Measurements from ENCODE around the gene S1PR1.
"Not testable (repeated sequence)": the region's sequence is repeated elsewhere in the genome, so short reads cannot be mapped to it uniquely, and the experiment has no call there.

S1PR1 gene

GRCh38 chr1:101218968-101219367 is 17.9 kb upstream of the S1PR1 start:
- DNase-seq; intact Hi-C loops (cut with DNase I): not testable (repeated sequence)

GRCh38 chr1:101219924-101220870 is 16.6 kb upstream of the S1PR1 start:
- peak in 15 of 42 donors; percentile 29 to 67 (median 51) for DNase-seq
- intact Hi-C loops (cut with DNase I), result no loop called here

- intact Hi-C loops (cut with DNase I), result no loop called here
Measured at GRCh38 chr1:101220906-101221305, 15.9 kb upstream of the S1PR1 start.

GRCh38 chr1:101221945-101222429 is 14.8 kb upstream of the S1PR1 start:
- DNase-seq, result no peak
- intact Hi-C loops (cut with DNase I), result no loop called here

More at GRCh38 chr1:101220906-101221305, 15.9 kb upstream of the S1PR1 start:
- no peak for DNase-seq

- DNase-seq, result no peak
- intact Hi-C loops (cut with DNase I), result no loop called here
Measured at GRCh38 chr1:101227837-101228236, 9.0 kb upstream of the S1PR1 start.

GRCh38 chr1:101228424-101229134 is 8.2 kb upstream of the S1PR1 start:
- intact Hi-C loops (cut with DNase I), result no loop called here

GRCh38 chr1:101232182-101232581 is 4.6 kb upstream of the S1PR1 start:
- intact Hi-C loops (cut with DNase I), result loop anchor here (10.0 kb wide), 1 partner anchor 97 kb away; no protein-coding TSS in a partner anchor
- DNase-seq, result not testable (repeated sequence)

More at GRCh38 chr1:101228424-101229134, 8.2 kb upstream of the S1PR1 start:
- DNase-seq, result no peak

GRCh38 chr1:101233495-101233894 is 3.3 kb upstream of the S1PR1 start:
- intact Hi-C loops (cut with DNase I), result loop anchor here (10.0 kb wide), 1 partner anchor 99 kb away; no protein-coding TSS in a partner anchor
- no peak for DNase-seq

GRCh38 chr1:101235216-101235695 is 1.6 kb upstream of the S1PR1 start:
- intact Hi-C loops (cut with DNase I), result loop anchor here (10.0 kb wide), 1 partner anchor 100 kb away; no protein-coding TSS in a partner anchor
- DNase-seq, result no peak

- DNase-seq, result peak in 28 of 42 donors; percentile 6 to 62 (median 29)
- intact Hi-C loops (cut with DNase I), result loop anchor here (10.0 kb wide), 1 partner anchor 101 kb away; no protein-coding TSS in a partner anchor
Measured at GRCh38 chr1:101235696-101236515, 913 bp upstream of the S1PR1 start.

GRCh38 chr1:101237229-101237837 is 514 bp downstream of the S1PR1 start:
- intact Hi-C loops (cut with DNase I), result loop anchor here (10.0 kb wide), 1 partner anchor 103 kb away; no protein-coding TSS in a partner anchor
- peak in 1 of 42 donors; percentile 47 for DNase-seq

- intact Hi-C loops (cut with DNase I), result loop anchor here (10.0 kb wide), 1 partner anchor 103 kb away; no protein-coding TSS in a partner anchor
- DNase-seq, result peak in 6 of 42 donors; percentile 8 to 49 (median 28)
Measured at GRCh38 chr1:101238031-101238628, 1.3 kb downstream of the S1PR1 start.

- DNase-seq, result peak; percentile 43 to 91 (median 80)
- intact Hi-C loops (cut with DNase I), result loop anchor here (10.0 kb wide), 1 partner anchor 104 kb away; no protein-coding TSS in a partner anchor
Measured at GRCh38 chr1:101238681-101239094, 1.9 kb downstream of the S1PR1 start.

GRCh38 chr1:101239095-101240040 is 2.5 kb downstream of the S1PR1 start:
- no peak for DNase-seq
- intact Hi-C loops (cut with DNase I), result loop anchor here (10.0 kb wide), 1 partner anchor 105 kb away; no protein-coding TSS in a partner anchor

GRCh38 chr1:101240041-101240430 is 3.2 kb downstream of the S1PR1 start:
- intact Hi-C loops (cut with DNase I), result no loop called here
- peak in 4 of 42 donors; percentile 24 to 53 (median 41) for DNase-seq

All from head of caudate nucleus (tissue), 42 donors.